SJCRH30 (cell line): ENCODE measurements around the gene GMPR2. TPM values are rescaled to one million over a fixed set of nuclear protein-coding genes. Genes with fewer than 3 reads are reported as not detected.

Source experiments
- DNase-seq, 2 experiments: peaks; one replicate each; pipeline ENCODE4 v3.0.0-alpha.2; 2015 to 2020
- H3K27ac ChIP-seq: fragments of 250-450 bp; sonication (Bioruptor Pico); 2 replicates; pipeline ENCODE4 v1.5.1; 2020; ENCODE audit warnings: mild to moderate bottlenecking, moderate library complexity
- H3K27me3 ChIP-seq: fragments of 250-450 bp; sonication (Bioruptor Pico); 2 replicates; pipeline ENCODE4 v1.5.1; 2020; ENCODE audit warnings: mild to moderate bottlenecking, moderate library complexity
- H3K36me3 ChIP-seq: fragments of 250-450 bp; sonication (Bioruptor Pico); 2 replicates; pipeline ENCODE4 v1.5.1; 2020; ENCODE audit warnings: mild to moderate bottlenecking, moderate library complexity
- H3K4me1 ChIP-seq: fragments of 250-450 bp; sonication (Bioruptor Pico); 2 replicates; pipeline ENCODE4 v1.5.1; 2020; ENCODE audit warnings: mild to moderate bottlenecking, moderate library complexity
- H3K4me3 ChIP-seq: fragments of 250-450 bp; sonication (Bioruptor Pico); 2 replicates; pipeline ENCODE4 v1.5.1; 2020; ENCODE audit warnings: mild to moderate bottlenecking, moderate library complexity
- H3K9me3 ChIP-seq: fragments of 250-450 bp; sonication (Bioruptor Pico); replicated peaks from 2 replicates; pipeline ENCODE4 v1.5.1; 2020; ENCODE audit warnings: mild to moderate bottlenecking, moderate library complexity
- total RNA-seq: library from RNA; depleted of rRNA; stranded (reverse); fragments of >200 nt; shearing (Covaris generic); gene quantifications from 2 replicates; pipeline ENCODE4 v1.2.3, GENCODE V29; 2014; rRNA removed

The GMPR2 gene
- total RNA-seq: 45.8 and 54.1 TPM in 2 replicates

DNA sequence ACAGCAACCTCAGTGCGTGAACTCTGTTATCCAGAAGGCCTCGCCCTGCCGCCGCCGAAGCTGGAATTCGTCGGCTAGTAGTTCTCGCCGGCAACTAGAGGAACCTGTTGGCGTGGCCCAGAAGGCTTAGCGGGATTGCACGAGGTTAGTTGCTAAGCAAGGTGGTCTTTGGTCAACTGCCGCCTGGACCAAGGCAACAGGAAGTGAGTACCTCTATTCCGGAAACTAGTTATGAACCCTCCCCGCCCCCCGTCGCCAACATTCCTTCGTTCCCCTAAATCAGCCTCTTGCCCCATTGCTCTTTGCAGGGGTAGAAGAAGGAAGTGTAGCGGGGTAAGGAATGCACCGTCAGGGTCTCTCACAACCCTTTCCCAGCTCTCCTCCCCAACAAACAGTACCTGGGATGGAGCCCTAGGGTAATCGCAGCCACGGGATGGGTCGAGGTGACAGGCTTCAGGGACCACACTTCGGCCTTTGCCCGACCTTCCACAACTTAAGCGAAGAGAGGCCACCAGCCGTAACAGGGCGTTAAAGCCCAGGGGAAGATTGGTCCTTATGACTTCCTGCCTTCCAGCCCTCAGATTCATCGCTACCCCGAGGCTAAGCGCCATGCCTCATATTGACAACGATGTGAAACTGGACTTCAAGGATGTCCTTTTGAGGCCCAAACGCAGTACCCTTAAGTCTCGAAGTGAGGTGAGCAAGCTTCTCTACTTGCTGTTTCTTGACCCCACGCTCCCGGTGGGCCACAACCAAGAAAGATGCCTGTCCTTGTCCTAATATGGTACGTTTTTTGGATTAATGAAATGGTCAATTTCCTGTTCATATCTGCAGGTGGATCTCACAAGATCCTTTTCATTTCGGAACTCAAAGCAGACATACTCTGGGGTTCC lies at the start of gene GMPR2:
GMPR2 (plus strand) TSS at position 285 of the 893 bp plus-strand sequence; CDS start at position 610, 325 bp downstream.
- no peaks in the 10 kb centered on the region for H3K27me3 ChIP-seq
- peak within 1 kb of the TSS; percentile 74 for H3K27ac ChIP-seq
- no peaks in the 10 kb centered on the region for H3K9me3 ChIP-seq
- peak; percentile 83 to 87 for DNase-seq
- peaks cover 3% of the 10 kb centered on the region; the same call in 1 of the 2 replicates for H3K4me1 ChIP-seq
- peaks cover 17% of the 10 kb centered on the region for H3K36me3 ChIP-seq
- peak within 1 kb of the TSS; percentile 86 for H3K4me3 ChIP-seq

DNA sequence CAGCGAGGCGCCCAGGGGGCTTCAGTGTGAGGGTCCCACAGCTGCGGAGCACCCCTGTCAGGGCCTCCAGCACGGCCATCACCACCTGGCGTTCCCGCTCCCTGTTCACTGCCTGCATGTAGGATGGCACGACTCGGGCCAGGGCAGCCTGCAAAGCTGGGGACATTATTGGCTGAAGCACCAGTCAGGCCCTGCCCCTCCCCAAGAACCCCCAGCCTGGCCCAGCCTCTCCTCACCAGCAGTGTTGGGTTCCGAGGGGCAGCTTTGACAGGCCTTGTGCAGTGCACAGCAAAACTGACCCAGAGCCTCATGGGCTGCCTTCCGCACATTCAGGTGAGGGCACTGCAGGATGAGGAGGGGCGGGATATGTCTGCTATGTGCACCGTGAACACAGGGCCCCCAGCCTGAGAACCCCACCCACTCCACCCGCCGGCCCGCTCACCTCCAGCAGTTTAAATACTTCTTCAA lies 49.7 kb upstream of the GMPR2 start:
- peaks cover 55% of the 10 kb centered on the region for H3K36me3 ChIP-seq
- H3K9me3 ChIP-seq: no peaks in the 10 kb centered on the region

DNA sequence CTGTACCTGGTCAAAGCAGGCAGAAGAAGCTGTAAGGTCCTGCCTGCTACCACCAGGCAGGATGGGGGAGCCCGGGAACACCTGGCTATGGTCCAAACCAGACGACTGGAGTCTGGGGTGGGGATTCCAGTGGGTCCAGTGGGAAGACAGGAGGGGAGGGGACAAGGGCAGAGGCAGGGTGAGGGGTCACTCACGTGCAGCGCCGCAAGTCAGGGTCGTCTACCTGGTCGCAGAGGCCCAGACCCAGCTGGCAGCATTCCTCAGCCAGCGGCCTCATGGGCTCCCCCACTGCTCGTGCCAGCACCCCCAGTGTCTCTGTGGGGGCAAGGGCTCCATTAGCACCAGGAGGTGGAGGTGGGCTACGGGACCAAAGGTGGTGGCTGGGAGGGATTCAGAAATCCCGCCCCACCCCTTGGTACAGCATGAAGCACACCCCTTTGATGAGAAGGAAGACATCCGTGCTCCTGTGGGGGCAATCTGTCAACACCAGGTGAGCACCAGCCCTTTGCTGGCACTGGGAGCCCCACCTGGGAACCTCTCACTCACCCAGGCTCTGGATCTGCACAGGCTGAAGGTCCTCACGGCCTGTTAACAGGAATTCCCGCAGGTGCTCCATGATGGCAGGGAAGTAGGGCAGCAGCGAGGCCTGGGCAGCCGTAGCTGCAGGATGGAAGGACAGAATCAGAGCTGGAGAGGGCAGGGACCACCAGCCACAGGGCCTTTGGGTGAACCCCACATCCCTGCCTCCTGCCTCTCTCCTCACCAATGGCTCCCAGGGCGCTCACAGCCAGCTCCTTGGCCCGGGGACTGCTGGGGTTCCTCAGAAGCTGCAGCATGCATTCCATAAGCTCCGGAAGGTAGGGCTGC lies 48.4 kb upstream of the GMPR2 start:
- peaks cover 48% of the 10 kb centered on the region for H3K36me3 ChIP-seq
- H3K4me3 ChIP-seq: no peak overlapping the region
- no peaks in the 10 kb centered on the region for H3K9me3 ChIP-seq
- H3K27me3 ChIP-seq: no peaks in the 10 kb centered on the region
- H3K27ac ChIP-seq: no peak overlapping the region
- DNase-seq: no peak
- peaks cover 7% of the 10 kb centered on the region; the same call in 1 of the 2 replicates for H3K4me1 ChIP-seq

More for the DNA sequence above, 49.7 kb upstream of the GMPR2 start:
- H3K27ac ChIP-seq: no peak overlapping the region
- no peak for DNase-seq
- no peak overlapping the region for H3K4me3 ChIP-seq
- 0 out of 2 replicates have a peak, but pooled peaks cover 5% of the 10 kb centered on the region for H3K4me1 ChIP-seq
- no peaks in the 10 kb centered on the region for H3K27me3 ChIP-seq

DNA sequence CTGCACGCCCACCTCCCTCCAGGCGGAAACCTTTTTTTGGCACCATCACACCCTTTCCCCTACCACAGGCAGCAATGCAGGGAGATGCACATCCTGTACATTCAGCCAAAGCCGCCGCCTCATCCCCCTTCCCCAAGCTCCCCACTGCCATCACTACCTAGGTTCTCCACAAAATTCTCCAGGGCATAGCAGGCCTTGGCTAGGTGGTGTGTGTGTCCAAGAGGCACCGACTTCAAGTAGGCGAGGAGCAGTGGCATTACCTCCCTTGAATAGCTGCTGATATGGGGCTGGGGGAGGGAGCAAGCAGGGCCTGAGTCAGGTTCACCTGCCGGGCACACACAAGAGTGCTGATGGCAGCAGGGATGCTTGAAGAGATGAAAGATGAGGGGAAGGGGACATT lies 47.7 kb upstream of the GMPR2 start:
- DNase-seq: no peak
- peaks cover 44% of the 10 kb centered on the region for H3K36me3 ChIP-seq
- no peaks in the 10 kb centered on the region for H3K9me3 ChIP-seq
- H3K27me3 ChIP-seq: no peaks in the 10 kb centered on the region
- no peak overlapping the region for H3K4me3 ChIP-seq
- H3K4me1 ChIP-seq: peaks cover 7% of the 10 kb centered on the region; the same call in 1 of the 2 replicates
- no peak overlapping the region for H3K27ac ChIP-seq

DNA sequence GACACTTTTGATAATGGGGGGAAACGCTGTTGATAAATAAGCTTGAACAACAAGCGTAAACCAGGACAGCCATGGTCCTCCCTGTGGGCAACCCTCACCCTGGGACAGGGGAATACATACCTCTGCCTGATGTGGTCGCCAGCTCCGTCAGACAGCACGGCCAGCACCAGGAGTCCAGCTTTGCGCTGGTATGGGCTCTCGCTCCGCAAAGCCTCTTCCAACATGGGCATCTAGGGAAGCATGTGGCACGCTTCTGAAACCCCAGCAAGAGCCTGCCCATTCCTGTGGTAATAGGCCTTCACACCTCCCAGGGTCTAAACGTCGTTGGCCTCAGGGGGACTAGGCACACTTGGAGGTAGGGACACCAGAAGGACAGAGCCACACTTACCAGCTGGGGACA lies 47.0 kb upstream of the GMPR2 start:
- Histone ChIP-seq H3K4me1 (peaks cover 7% of the 10 kb centered on the region; the same call in 1 of the 2 replicates), H3K9me3 (no peaks in the 10 kb centered on the region), H3K27ac (no peak overlapping the region), H3K27me3 (no peaks in the 10 kb centered on the region), H3K4me3 (no peak overlapping the region), H3K36me3 (peaks cover 40% of the 10 kb centered on the region)
- no peak for DNase-seq

DNA sequence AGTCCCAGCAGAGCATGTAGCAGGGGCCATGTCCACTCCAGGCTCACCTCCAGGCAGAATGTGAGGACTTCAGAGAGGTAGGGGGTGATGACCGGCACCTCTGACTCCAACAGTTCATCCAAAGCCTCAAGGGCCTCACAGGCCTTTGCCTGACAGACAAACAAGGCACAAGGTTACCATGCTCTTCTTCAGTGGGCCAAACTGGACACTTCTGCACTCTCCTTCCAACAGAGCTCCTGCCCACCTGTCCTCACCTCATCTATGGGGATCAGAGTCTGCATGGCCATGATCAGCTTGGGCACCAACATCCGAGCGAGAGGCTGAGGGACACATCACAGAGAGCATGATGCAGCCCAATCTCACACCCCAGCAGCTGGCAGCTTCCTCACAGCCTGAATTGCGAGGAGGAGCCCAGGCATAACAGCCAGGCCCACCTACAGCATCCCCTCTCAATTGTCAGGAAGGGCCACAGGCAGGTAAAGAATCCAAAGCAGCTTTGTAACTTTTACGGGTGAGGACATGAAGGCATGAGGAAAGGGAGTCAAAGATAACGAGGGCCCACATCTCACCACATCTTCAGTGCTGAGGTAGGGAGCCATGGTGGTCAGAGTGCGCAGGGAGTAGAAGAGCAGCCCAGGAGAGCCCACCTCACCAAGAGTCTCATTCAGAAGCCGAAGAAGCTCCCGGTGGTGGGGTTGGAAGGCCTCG lies 45.7 kb upstream of the GMPR2 start:
- no peak overlapping the region for H3K27ac ChIP-seq
- H3K27me3 ChIP-seq: no peaks in the 10 kb centered on the region
- H3K36me3 ChIP-seq: peaks cover 32% of the 10 kb centered on the region
- H3K4me1 ChIP-seq: peaks cover 7% of the 10 kb centered on the region; the same call in 1 of the 2 replicates
- no peak overlapping the region for H3K4me3 ChIP-seq
- H3K9me3 ChIP-seq: no peaks in the 10 kb centered on the region
- DNase-seq: no peak

DNA sequence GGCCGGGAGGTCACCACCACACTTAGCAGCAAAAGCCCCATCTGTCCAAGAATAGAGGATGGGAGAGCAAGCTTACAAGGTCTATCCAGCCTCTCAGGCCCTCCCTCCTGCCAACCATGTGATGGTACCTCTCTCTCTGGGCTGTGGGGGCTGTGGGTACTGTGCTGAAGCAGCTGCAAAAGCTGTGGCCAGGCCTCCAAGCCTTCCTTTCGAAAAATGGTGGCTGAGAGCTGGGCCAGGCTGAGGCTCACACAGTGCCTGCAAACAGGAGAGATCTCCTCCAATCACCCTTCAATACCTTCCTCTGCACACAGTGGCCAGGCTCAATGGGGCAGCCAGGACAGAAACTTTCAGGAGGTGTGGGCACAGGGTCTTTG lies 45.2 kb upstream of the GMPR2 start:
- no peaks in the 10 kb centered on the region for H3K27me3 ChIP-seq
- H3K27ac ChIP-seq: no peak overlapping the region
- peaks cover 34% of the 10 kb centered on the region for H3K36me3 ChIP-seq
- peaks cover 7% of the 10 kb centered on the region; the same call in 1 of the 2 replicates for H3K4me1 ChIP-seq
- H3K9me3 ChIP-seq: no peaks in the 10 kb centered on the region
- no peak for DNase-seq
- H3K4me3 ChIP-seq: peak overlapping the region; percentile 79

DNA sequence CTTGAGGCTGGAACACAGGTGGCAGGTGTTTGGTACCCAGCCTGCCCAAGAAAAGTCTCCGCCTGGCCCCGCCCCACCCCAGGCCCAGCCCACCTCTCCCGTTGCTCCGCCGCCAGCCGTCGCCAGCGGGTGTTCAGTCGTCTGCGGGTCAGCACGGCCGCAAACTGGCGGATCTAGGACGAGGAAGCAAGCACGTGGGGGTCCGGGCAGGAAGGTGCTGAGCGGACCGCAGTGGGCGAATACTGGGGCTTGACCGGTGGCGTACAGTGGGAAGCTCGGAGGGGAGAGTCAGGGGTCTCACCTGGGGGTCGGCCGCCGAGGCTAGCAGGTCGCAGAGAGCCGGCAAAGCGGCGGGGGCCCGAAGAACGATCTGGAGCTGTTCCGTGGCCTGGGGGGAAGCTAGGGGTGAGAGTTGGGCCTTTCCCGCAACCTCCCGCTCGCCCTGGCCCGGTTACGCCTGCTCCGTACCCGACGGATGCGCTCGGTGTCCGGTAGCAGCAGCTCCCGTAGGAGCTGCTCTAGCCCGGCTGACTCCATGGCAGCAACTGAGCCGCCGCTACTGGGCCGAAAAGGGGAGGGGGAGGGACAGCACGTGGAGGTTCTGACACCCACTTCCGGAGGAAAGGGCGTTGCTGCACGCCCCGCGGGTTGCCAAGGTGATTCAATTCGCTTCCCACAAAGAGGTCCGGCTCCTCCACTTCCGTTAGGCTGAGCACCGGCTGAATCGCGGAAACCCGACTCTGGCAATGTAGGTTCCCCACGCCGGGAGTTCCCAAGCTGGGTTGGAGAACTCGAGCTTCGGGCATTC lies 44.3 kb upstream of the GMPR2 start, which contains the start of gene IPO4:
IPO4 (minus strand) TSS at position 566 of the 808 bp plus-strand sequence; CDS start at position 537, 29 bp downstream.
- Histone ChIP-seq H3K36me3 (peaks cover 30% of the 10 kb centered on the region), H3K4me3 (peak within 1 kb of the TSS; percentile 79), H3K27ac (peak within 1 kb of the TSS; percentile 48), H3K27me3 (no peaks in the 10 kb centered on the region), H3K4me1 (peaks cover 7% of the 10 kb centered on the region; the same call in 1 of the 2 replicates), H3K9me3 (no peaks in the 10 kb centered on the region)
- peak; percentile 98 for DNase-seq

DNA sequence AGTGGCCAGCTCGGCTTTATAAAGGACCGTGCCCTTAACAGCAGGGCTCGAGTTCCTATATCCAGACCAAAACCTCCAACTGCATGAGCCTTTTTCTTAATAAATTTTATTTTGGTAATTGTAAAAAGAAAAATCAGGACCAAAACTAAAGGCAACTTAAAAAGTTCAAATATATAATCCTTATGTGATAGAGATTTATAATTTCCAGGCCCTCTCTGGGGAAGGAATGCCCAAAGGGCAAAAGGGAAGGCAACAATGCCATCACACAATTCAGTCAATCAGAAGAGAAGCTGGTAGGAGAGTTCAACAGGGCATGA lies 43.7 kb upstream of the GMPR2 start:
- peak overlapping the region; percentile 79 for H3K4me3 ChIP-seq

DNA sequence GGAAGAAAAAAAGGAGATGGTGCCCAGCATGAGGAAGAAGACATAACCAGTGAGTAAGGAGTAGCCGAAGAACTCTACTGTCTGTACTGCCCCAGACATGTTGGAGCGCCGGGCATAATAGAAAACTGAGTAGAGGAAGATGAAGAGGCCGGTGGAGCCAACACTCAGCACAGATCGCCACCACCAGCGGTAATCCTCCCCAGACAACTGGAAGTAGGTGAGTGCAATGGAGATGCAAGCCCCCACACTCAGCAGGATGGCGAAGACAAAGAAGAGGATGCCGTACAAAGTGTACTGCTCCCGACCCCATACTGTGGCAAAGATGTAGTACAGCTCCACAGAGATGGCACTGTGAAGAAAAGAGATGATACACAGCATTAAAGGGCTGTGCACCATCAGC lies 43.3 kb upstream of the GMPR2 start:
- DNase-seq: no peak
- Histone ChIP-seq H3K27me3 (no peaks in the 10 kb centered on the region), H3K27ac (no peak overlapping the region; the same call in 1 of the 2 replicates), H3K4me1 (peaks cover 9% of the 10 kb centered on the region; the same call in 1 of the 2 replicates), H3K4me3 (no peak overlapping the region), H3K36me3 (peaks cover 26% of the 10 kb centered on the region), H3K9me3 (no peaks in the 10 kb centered on the region)

More for the DNA sequence above, 43.7 kb upstream of the GMPR2 start:
- H3K36me3 ChIP-seq: peaks cover 29% of the 10 kb centered on the region
- no peaks in the 10 kb centered on the region for H3K27me3 ChIP-seq
- H3K27ac ChIP-seq: peak overlapping the region; percentile 11; the same call in 1 of the 2 replicates
- H3K9me3 ChIP-seq: no peaks in the 10 kb centered on the region
- H3K4me1 ChIP-seq: peaks cover 7% of the 10 kb centered on the region; the same call in 1 of the 2 replicates
- no peak for DNase-seq

DNA sequence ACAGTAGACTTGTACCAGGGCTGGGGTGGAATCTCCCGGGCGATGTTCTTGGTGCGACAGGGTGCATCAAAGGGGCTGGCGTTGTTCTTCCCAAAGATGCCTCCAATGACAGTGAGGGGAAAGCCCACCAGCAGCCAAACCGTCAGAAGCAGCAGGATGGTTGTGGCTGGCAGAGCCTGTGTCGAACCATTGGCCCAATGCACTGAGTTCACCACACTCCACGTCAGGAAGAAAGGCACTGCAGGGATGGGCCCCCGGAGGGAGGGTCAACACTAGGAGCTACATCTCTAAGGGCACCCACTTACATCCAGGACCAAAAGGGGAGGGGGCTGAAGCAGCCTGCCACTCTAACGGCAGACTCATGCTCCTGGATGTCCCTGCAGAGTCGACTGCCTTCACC lies 42.3 kb upstream of the GMPR2 start:
- Histone ChIP-seq H3K36me3 (peaks cover 19% of the 10 kb centered on the region), H3K27me3 (no peaks in the 10 kb centered on the region), H3K9me3 (no peaks in the 10 kb centered on the region), H3K4me1 (peaks cover 12% of the 10 kb centered on the region; the same call in 1 of the 2 replicates), H3K4me3 (no peak overlapping the region), H3K27ac (no peak overlapping the region)
- DNase-seq: no peak

DNA sequence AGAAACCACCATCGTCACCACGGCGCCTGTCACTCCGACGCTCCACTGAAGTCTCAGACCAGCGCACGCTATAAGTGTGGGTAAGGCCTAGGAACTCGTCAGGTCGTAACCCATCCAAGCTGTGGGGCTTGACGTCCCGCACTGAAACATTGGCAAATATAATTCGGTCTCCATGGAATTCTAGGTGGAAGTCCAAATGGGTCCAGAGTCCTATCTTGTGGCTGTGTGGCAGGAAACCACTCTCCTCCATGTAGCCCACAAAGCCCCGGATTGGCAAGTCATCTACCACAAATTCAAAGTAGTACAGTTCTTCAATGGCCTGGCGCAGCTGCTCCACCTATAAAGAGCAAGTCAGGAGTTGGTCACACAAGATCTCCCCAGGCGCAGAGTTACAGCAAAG lies 39.8 kb upstream of the GMPR2 start:
- no peak for DNase-seq
- peaks cover 8% of the 10 kb centered on the region; the same call in 1 of the 2 replicates for H3K4me1 ChIP-seq
- H3K4me3 ChIP-seq: no peak overlapping the region

DNA sequence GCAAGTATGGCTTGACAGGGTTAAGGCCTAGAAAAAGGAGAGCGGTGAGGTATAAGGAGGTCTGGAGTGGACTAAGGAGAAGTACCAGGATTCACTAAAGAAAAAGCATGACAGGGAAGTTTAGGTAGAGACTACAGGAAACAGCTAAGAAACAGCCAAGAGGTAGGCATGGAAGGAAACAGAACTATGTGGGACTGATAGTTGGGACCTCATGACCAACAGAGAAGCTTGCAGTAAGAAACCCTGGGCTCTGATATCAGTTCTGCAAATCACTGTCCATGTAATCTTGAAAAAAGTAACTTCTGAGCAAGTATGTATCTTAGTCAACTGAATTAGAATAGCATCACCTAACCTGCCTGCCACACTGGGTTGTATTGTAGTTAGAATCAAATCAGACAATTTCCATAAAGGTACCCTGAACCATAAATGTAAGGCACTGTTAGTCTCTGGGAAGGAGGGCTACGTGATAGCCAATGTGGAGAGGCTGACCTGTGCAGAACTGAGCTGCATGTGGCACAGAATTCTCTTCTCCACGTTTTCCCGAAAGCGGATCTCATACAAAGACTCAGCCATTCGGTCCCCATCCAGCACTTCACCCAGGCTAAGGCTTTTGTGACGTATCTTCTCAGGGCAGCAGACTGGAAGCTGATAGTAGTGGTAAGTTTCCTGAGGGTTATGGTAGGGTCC lies 38.4 kb upstream of the GMPR2 start:
- Histone ChIP-seq H3K27ac (no peak overlapping the region; the same call in 1 of the 2 replicates), H3K36me3 (peaks cover 8% of the 10 kb centered on the region), H3K9me3 (no peaks in the 10 kb centered on the region), H3K27me3 (no peaks in the 10 kb centered on the region), H3K4me3 (peak overlapping the region; percentile 89; the same call in 1 of the 2 replicates), H3K4me1 (0 out of 2 replicates have a peak, but pooled peaks cover 5% of the 10 kb centered on the region)
- no peak for DNase-seq

More for the DNA sequence above, 39.8 kb upstream of the GMPR2 start:
- H3K27me3 ChIP-seq: no peaks in the 10 kb centered on the region
- peaks cover 8% of the 10 kb centered on the region for H3K36me3 ChIP-seq
- H3K27ac ChIP-seq: no peak overlapping the region
- H3K9me3 ChIP-seq: no peaks in the 10 kb centered on the region
